Ishikawa (cell line): ENCODE data around the gene PRIMA1.

Experiments
- CEBPB ChIP-seq: IDR thresholded peaks from 2 replicates; pipeline ENCODE4 v1.6.1; 2012
- CREB1 ChIP-seq: IDR thresholded peaks from 2 replicates; pipeline ENCODE4 v1.6.1; 2012; ENCODE audit warnings: low read depth
- EGR1 ChIP-seq: IDR thresholded peaks from 2 replicates; pipeline ENCODE4 v1.6.1; 2012
- EP300 ChIP-seq: IDR thresholded peaks from 2 replicates; pipeline ENCODE4 v1.6.1; 2012; ENCODE audit warnings: borderline replicate concordance
- FOXM1 ChIP-seq: IDR thresholded peaks from 2 replicates; pipeline ENCODE4 v1.6.1; 2012; ENCODE audit warnings: low read depth, borderline replicate concordance
- NFIC ChIP-seq: IDR thresholded peaks from 2 replicates; pipeline ENCODE4 v1.6.1; 2012
- RAD21 ChIP-seq: IDR thresholded peaks from 2 replicates; pipeline ENCODE4 v1.6.1; 2012; ENCODE audit warnings: low read depth
- TAF1 ChIP-seq: IDR thresholded peaks from 2 replicates; pipeline ENCODE4 v1.6.1; 2012; ENCODE audit warnings: low read depth, mild to moderate bottlenecking
- TCF12 ChIP-seq: IDR thresholded peaks from 2 replicates; pipeline ENCODE4 v1.6.1; 2012; ENCODE audit warnings: low read depth
- TEAD4 ChIP-seq: IDR thresholded peaks from 2 replicates; pipeline ENCODE4 v1.6.1; 2012
- YY1 ChIP-seq: IDR thresholded peaks from 2 replicates; pipeline ENCODE4 v1.6.1; 2012; ENCODE audit warnings: low read depth
- ZBTB7A ChIP-seq: IDR thresholded peaks from 2 replicates; pipeline ENCODE4 v1.6.1; 2012; ENCODE audit warnings: low read depth
- TF ChIP-seq, protein P1 (sequence below): IDR thresholded peaks from 2 replicates; pipeline ENCODE4 v1.6.1; 2012; ENCODE audit warnings: low read depth, mild to moderate bottlenecking
- TF ChIP-seq, protein P2 (sequence below): IDR thresholded peaks from 2 replicates; pipeline ENCODE4 v1.6.1; 2012
- TF ChIP-seq, protein P3 (sequence below): IDR thresholded peaks from 2 replicates; pipeline ENCODE4 v1.6.1; 2012

PRIMA1 gene

DNA sequence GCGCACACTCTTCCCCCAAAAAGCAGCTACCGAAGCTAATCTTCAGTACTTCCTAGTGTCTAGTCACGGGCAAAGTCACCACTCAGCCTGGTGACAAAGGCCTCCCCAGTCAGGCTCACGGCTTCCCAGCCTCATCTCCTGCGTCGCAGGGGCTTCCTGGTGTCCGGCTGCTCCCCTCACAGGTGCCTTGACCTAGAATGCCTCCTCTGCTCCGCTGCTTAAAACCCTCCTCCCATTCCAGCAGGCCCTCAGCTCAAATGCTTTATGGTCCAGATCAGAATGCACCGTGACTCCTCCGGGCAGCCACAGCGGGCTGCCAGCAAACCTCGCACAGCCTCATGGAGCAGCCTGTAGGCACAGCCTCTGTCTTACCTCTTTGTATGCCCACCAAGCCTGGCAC is 53.1 kb downstream of the PRIMA1 start:
- TF ChIP-seq RAD21 (no peak), TCF12 (no peak), TAF1 (no peak), EGR1 (no peak), YY1 (no peak), CEBPB (no peak), CREB1 (no peak), FOXM1 (no peak), TEAD4 (no peak), EP300 (no peak), NFIC (no peak), ZBTB7A (no peak)
- TF ChIP-seq, protein P1, sequence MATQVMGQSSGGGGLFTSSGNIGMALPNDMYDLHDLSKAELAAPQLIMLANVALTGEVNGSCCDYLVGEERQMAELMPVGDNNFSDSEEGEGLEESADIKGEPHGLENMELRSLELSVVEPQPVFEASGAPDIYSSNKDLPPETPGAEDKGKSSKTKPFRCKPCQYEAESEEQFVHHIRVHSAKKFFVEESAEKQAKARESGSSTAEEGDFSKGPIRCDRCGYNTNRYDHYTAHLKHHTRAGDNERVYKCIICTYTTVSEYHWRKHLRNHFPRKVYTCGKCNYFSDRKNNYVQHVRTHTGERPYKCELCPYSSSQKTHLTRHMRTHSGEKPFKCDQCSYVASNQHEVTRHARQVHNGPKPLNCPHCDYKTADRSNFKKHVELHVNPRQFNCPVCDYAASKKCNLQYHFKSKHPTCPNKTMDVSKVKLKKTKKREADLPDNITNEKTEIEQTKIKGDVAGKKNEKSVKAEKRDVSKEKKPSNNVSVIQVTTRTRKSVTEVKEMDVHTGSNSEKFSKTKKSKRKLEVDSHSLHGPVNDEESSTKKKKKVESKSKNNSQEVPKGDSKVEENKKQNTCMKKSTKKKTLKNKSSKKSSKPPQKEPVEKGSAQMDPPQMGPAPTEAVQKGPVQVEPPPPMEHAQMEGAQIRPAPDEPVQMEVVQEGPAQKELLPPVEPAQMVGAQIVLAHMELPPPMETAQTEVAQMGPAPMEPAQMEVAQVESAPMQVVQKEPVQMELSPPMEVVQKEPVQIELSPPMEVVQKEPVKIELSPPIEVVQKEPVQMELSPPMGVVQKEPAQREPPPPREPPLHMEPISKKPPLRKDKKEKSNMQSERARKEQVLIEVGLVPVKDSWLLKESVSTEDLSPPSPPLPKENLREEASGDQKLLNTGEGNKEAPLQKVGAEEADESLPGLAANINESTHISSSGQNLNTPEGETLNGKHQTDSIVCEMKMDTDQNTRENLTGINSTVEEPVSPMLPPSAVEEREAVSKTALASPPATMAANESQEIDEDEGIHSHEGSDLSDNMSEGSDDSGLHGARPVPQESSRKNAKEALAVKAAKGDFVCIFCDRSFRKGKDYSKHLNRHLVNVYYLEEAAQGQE, result no peak
- TF ChIP-seq, protein P2, sequence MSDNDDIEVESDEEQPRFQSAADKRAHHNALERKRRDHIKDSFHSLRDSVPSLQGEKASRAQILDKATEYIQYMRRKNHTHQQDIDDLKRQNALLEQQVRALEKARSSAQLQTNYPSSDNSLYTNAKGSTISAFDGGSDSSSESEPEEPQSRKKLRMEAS, result no peak
- TF ChIP-seq, protein P3, sequence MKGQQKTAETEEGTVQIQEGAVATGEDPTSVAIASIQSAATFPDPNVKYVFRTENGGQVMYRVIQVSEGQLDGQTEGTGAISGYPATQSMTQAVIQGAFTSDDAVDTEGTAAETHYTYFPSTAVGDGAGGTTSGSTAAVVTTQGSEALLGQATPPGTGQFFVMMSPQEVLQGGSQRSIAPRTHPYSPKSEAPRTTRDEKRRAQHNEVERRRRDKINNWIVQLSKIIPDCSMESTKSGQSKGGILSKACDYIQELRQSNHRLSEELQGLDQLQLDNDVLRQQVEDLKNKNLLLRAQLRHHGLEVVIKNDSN, result no peak

DNA sequence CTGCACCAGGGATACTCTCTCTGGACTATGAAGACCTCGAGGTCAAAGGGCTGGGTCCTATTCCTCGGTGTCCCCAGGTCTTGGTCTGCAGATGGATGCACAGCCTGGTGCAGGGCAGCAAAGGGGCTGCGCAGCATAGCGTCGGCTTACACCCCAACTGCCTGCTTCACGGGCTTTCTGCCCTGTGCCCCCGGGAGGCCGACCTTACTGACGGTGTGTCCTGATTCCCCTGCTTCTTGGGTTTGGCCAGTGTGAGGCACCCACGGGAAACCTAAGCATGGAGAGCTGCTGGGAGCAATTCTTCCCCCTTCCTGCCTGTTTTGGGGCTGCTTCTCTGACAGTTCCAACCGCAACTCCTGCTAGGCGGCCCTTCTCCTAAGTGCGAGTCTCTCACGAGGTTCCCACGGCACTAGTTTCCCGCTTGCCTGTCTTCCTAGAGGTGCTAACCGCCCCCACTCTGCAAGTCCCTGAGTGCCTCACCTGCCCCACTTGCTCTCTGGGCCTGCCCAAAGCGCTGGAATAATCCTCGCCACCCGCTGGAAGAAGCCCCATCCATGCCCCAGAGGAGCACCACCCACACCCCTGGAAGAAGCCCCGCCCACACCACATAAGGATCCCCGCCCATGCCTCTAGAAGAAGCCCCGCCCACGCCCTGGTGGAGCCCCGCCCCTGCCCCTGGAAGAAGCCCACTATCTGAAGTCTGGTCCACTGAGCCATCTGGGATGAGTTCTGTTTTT is 54.0 kb downstream of the PRIMA1 start:
- TF ChIP-seq, protein P3, result no peak
- 0 out of 2 replicates have a peak, but pooled peaks have one; percentile 3 for TF ChIP-seq ZBTB7A

DNA sequence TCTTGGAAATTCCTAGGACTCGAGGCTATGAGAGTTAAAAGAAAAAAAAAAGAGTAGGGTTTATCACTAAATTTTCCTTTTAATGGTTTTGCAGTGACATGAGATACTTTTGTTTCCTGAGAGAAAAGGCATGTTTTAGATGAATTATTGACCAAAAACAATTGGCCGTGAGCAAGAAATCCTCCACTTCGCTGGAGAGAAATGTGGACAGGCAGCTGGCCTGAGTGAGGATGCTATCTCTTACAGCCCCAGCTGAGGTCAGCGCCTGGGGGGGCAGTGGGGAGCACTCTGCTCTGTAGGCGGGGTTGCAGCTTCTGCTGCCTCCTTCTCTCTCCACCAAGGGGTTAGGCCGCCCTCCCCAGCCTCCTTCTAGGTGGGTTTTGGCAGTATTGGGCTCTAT is 54.7 kb downstream of the PRIMA1 start:
- TF ChIP-seq CREB1, result no peak
- TF ChIP-seq FOXM1, result 0 out of 2 replicates have a peak, but pooled peaks have one; percentile 25
- no peak for TF ChIP-seq NFIC

- no peak for TF ChIP-seq CREB1
- TF ChIP-seq, protein P1, result no peak
- TF ChIP-seq EGR1, result no peak
- no peak for TF ChIP-seq ZBTB7A
- TF ChIP-seq FOXM1, result peak; percentile 46; the same call in 1 of the 2 replicates
- TF ChIP-seq, protein P3, result no peak
- TF ChIP-seq NFIC, result peak; percentile 41; the same call in 1 of the 2 replicates
- no peak for TF ChIP-seq YY1
- no peak for TF ChIP-seq RAD21
- TF ChIP-seq TCF12, result peak; percentile 67
- no peak for TF ChIP-seq TAF1
- TF ChIP-seq, protein P2, result no peak
Observed at GRCh38 chr14:93733231-93733630, 55.1 kb downstream of the PRIMA1 start.

DNA sequence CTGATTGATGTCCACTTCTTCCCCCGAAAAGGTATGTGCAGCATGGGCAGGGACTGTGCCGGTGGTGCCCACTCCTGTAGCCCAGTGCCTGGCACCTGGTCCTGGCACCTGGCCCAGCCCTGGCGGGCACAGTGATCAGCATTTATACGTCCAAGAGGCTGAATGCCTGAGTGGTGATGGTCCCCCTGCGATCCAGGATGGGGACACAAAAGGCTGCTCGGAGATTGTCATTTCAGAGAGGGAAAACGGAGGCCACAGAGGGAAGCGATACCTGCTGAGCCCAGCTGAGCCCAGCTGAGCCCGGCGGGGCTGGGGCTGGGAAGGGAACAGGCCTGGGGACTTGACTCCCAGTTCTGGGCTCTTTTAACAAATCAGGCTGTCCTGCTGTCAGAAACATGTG is 55.8 kb downstream of the PRIMA1 start:
- TF ChIP-seq, protein P1, result no peak
- no peak for TF ChIP-seq RAD21
- no peak for TF ChIP-seq NFIC
- TF ChIP-seq EP300, result no peak
- no peak for TF ChIP-seq CEBPB
- no peak for TF ChIP-seq TCF12
- no peak for TF ChIP-seq YY1
- no peak for TF ChIP-seq EGR1
- TF ChIP-seq CREB1, result no peak
- no peak for TF ChIP-seq ZBTB7A
- no peak for TF ChIP-seq TAF1
- TF ChIP-seq, protein P2, result no peak
- TF ChIP-seq, protein P3, result no peak
- TF ChIP-seq FOXM1, result no peak
- no peak for TF ChIP-seq TEAD4
